NCI-H748 (cell line): ENCODE results near the gene MED13L.
"Not testable (repeated sequence)": the region's sequence is repeated elsewhere in the genome, so short reads cannot be mapped to it uniquely, and the experiment has no call there.

ENCODE experiments used
- DNase-seq: peaks from one replicate; lab custom pipeline; 2025; ENCODE audit not compliant: unreplicated experiment; lab: John Stamatoyannopoulos, UW

MED13L gene

GRCh38 chr12:116031624-116032023 lies 245.9 kb downstream of the MED13L start:
- DNase-seq, result not testable (repeated sequence)

- DNase-seq, result no peak
These were observed 248.9 kb downstream of the MED13L start for GRCh38 chr12:116028619-116029018.

- DNase-seq, result no peak
These were observed 250.0 kb downstream of the MED13L start for GRCh38 chr12:116027551-116027821.

- no peak for DNase-seq
These were observed 250.5 kb downstream of the MED13L start for GRCh38 chr12:116026768-116027550.

- DNase-seq, result no peak
These were observed 251.1 kb downstream of the MED13L start for GRCh38 chr12:116026346-116026745.

GRCh38 chr12:116024769-116025168 lies 252.7 kb downstream of the MED13L start:
- DNase-seq, result no peak

- DNase-seq, result no peak
These were observed 258.1 kb downstream of the MED13L start for GRCh38 chr12:116019415-116019814.

- DNase-seq, result no peak
These were observed 259.2 kb downstream of the MED13L start for GRCh38 chr12:116018282-116018681.

GRCh38 chr12:116015525-116015924 lies 262.0 kb downstream of the MED13L start:
- DNase-seq, result peak; percentile 43

- no peak for DNase-seq
These were observed 264.7 kb downstream of the MED13L start for GRCh38 chr12:116012757-116013156.

GRCh38 chr12:116011217-116011616 lies 266.3 kb downstream of the MED13L start:
- no peak for DNase-seq

- no peak for DNase-seq
These were observed 267.0 kb downstream of the MED13L start for GRCh38 chr12:116010467-116010866.

GRCh38 chr12:116009805-116010204 lies 267.7 kb downstream of the MED13L start:
- no peak for DNase-seq

GRCh38 chr12:116006141-116006540 lies 271.4 kb downstream of the MED13L start:
- DNase-seq, result no peak

GRCh38 chr12:116002890-116003536 lies 274.5 kb downstream of the MED13L start:
- no peak for DNase-seq

GRCh38 chr12:116000252-116000651 lies 277.2 kb downstream of the MED13L start:
- DNase-seq, result no peak

- no peak for DNase-seq
These were observed 277.9 kb downstream of the MED13L start for GRCh38 chr12:115999582-115999981.

- no peak for DNase-seq
These were observed 278.6 kb downstream of the MED13L start for GRCh38 chr12:115998794-115999478.

GRCh38 chr12:115998119-115998633 lies 279.3 kb downstream of the MED13L start:
- peak; percentile 31 for DNase-seq

GRCh38 chr12:115993737-115994136 lies 283.8 kb downstream of the MED13L start:
- DNase-seq, result no peak

- DNase-seq, result no peak
These were observed 287.3 kb downstream of the MED13L start for GRCh38 chr12:115990241-115990640.
